BE2C (cell line): Measurements from ENCODE around the gene NCAPD2.

Source experiments
- DNase-seq: peaks from one replicate; pipeline ENCODE4 v3.0.0-alpha.2; 2020
- H3K27me3 ChIP-seq: fragments of 250-450 bp; sonication (Bioruptor Pico); 2 replicates; pipeline ENCODE4 v1.5.1; 2020; ENCODE audit warnings: mild to moderate bottlenecking
- H3K36me3 ChIP-seq: fragments of 250-450 bp; sonication (Bioruptor Pico); 2 replicates; pipeline ENCODE4 v1.5.1; 2020; ENCODE audit warnings: mild to moderate bottlenecking
- H3K4me1 ChIP-seq: fragments of 250-450 bp; sonication (Bioruptor Pico); 2 replicates; pipeline ENCODE4 v1.5.1; 2020
- H3K4me3 ChIP-seq: 2 replicates; pipeline ENCODE4 v1.5.1; 2011; ENCODE audit warnings: low read depth, low read length
- H3K9me3 ChIP-seq: fragments of 250-450 bp; sonication (Bioruptor Pico); 2 replicates; pipeline ENCODE4 v1.5.1; 2020
- TF ChIP-seq, protein P1 (sequence below): IDR thresholded peaks from 2 replicates; pipeline ENCODE4 v1.5.1; 2012; ENCODE audit warnings: mild to moderate bottlenecking, low read depth, low read length

NCAPD2 gene

DNA sequence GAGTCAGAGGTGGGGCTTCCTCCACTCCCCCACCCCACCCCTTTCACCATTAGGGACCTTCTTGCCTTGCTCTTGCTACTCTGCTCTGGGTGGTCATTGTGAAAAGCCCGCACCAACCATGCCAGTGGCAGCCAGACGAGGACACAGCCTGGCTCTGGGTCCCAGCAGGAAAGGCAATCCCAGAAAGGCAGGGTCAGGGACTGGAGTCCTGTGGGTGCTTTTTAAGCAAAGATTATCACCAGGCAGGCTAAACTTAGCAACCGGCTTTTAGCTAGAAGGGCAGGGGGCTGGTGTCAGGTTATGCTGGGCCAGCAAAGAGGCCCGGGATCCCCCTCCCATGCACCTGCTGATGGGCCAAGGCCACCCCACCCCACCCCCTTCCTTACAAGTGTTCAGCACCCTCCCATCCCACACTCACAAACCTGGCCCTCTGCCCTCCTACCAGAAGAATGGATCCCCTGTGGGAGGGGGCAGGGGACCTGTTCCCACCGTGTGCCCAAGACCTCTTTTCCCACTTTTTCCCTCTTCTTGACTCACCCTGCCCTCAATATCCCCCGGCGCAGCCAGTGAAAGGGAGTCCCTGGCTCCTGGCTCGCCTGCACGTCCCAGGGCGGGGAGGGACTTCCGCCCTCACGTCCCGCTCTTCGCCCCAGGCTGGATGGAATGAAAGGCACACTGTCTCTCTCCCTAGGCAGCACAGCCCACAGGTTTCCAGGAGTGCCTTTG is 39.2 kb downstream of the NCAPD2 start:
- TF ChIP-seq, protein P1, sequence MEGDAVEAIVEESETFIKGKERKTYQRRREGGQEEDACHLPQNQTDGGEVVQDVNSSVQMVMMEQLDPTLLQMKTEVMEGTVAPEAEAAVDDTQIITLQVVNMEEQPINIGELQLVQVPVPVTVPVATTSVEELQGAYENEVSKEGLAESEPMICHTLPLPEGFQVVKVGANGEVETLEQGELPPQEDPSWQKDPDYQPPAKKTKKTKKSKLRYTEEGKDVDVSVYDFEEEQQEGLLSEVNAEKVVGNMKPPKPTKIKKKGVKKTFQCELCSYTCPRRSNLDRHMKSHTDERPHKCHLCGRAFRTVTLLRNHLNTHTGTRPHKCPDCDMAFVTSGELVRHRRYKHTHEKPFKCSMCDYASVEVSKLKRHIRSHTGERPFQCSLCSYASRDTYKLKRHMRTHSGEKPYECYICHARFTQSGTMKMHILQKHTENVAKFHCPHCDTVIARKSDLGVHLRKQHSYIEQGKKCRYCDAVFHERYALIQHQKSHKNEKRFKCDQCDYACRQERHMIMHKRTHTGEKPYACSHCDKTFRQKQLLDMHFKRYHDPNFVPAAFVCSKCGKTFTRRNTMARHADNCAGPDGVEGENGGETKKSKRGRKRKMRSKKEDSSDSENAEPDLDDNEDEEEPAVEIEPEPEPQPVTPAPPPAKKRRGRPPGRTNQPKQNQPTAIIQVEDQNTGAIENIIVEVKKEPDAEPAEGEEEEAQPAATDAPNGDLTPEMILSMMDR = no peak
- no peaks in the 10 kb centered on the region for H3K9me3 ChIP-seq
- H3K27me3 ChIP-seq = no peaks in the 10 kb centered on the region
- DNase-seq = peak; percentile 90
- H3K36me3 ChIP-seq = peaks cover 81% of the 10 kb centered on the region
- peaks cover 6% of the 10 kb centered on the region for H3K4me1 ChIP-seq
- H3K4me3 ChIP-seq = peak overlapping the region; percentile 82

DNA sequence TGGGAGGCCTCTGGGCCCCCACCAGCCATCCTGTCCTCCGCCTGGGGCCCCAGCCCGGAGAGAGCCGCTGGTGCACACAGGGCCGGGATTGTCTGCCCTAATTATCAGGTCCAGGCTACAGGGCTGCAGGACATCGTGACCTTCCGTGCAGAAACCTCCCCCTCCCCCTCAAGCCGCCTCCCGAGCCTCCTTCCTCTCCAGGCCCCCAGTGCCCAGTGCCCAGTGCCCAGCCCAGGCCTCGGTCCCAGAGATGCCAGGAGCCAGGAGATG is 39.7 kb downstream of the NCAPD2 start:
- H3K36me3 ChIP-seq = peaks cover 81% of the 10 kb centered on the region
- H3K4me1 ChIP-seq = peaks cover 9% of the 10 kb centered on the region

DNA sequence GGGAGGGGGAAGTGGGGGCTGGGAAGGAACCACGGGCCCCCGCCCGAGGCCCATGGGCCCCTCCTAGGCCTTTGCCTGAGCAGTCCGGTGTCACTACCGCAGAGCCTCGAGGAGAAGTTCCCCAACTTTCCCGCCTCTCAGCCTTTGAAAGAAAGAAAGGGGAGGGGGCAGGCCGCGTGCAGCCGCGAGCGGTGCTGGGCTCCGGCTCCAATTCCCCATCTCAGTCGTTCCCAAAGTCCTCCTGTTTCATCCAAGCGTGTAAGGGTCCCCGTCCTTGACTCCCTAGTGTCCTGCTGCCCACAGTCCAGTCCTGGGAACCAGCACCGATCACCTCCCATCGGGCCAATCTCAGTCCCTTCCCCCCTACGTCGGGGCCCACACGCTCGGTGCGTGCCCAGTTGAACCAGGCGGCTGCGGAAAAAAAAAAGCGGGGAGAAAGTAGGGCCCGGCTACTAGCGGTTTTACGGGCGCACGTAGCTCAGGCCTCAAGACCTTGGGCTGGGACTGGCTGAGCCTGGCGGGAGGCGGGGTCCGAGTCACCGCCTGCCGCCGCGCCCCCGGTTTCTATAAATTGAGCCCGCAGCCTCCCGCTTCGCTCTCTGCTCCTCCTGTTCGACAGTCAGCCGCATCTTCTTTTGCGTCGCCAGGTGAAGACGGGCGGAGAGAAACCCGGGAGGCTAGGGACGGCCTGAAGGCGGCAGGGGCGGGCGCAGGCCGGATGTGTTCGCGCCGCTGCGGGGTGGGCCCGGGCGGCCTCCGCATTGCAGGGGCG is 40.2 kb downstream of the NCAPD2 start, which contains the start of gene GAPDH:
TSS of gene GAPDH (plus strand) at position 595 of the 772 bp plus-strand sequence. CDS start 316 bp downstream, outside the sequence.
- TF ChIP-seq, protein P1 = no peak
- DNase-seq = peak; percentile 95
- Histone ChIP-seq H3K27me3 (no peaks in the 10 kb centered on the region), H3K4me1 (peaks cover 9% of the 10 kb centered on the region), H3K9me3 (no peaks in the 10 kb centered on the region), H3K4me3 (peak within 1 kb of the TSS; percentile 82), H3K36me3 (peaks cover 81% of the 10 kb centered on the region)

More for the DNA sequence above, 39.7 kb downstream of the NCAPD2 start:
- Histone ChIP-seq H3K27me3 (no peaks in the 10 kb centered on the region), H3K9me3 (no peaks in the 10 kb centered on the region), H3K4me3 (peak overlapping the region; percentile 82)
- TF ChIP-seq, protein P1 = no peak
- DNase-seq = no peak

DNA sequence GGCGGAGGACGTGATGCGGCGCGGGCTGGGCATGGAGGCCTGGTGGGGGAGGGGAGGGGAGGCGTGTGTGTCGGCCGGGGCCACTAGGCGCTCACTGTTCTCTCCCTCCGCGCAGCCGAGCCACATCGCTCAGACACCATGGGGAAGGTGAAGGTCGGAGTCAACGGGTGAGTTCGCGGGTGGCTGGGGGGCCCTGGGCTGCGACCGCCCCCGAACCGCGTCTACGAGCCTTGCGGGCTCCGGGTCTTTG is 40.7 kb downstream of the NCAPD2 start:
- no peaks in the 10 kb centered on the region for H3K27me3 ChIP-seq
- TF ChIP-seq, protein P1 = no peak
- H3K36me3 ChIP-seq = peaks cover 76% of the 10 kb centered on the region
- peak overlapping the region; percentile 82 for H3K4me3 ChIP-seq
- DNase-seq = no peak
- peaks cover 10% of the 10 kb centered on the region for H3K4me1 ChIP-seq
- no peaks in the 10 kb centered on the region for H3K9me3 ChIP-seq

DNA sequence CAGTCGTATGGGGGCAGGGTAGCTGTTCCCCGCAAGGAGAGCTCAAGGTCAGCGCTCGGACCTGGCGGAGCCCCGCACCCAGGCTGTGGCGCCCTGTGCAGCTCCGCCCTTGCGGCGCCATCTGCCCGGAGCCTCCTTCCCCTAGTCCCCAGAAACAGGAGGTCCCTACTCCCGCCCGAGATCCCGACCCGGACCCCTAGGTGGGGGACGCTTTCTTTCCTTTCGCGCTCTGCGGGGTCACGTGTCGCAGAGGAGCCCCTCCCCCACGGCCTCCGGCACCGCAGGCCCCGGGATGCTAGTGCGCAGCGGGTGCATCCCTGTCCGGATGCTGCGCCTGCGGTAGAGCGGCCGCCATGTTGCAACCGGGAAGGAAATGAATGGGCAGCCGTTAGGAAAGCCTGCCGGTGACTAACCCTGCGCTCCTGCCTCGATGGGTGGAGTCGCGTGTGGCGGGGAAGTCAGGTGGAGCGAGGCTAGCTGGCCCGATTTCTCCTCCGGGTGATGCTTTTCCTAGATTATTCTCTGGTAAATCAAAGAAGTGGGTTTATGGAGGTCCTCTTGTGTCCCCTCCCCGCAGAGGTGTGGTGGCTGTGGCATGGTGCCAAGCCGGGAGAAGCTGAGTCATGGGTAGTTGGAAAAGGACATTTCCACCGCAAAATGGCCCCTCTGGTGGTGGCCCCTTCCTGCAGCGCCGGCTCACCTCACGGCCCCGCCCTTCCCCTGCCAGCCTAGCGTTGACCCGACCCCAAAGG is 41.2 kb downstream of the NCAPD2 start:
- H3K36me3 ChIP-seq = peaks cover 71% of the 10 kb centered on the region
- peak; percentile 83 for DNase-seq
- H3K4me3 ChIP-seq = peak overlapping the region; percentile 82
- H3K27me3 ChIP-seq = no peaks in the 10 kb centered on the region
- no peaks in the 10 kb centered on the region for H3K9me3 ChIP-seq
- TF ChIP-seq, protein P1 = no peak
- peaks cover 15% of the 10 kb centered on the region for H3K4me1 ChIP-seq

DNA sequence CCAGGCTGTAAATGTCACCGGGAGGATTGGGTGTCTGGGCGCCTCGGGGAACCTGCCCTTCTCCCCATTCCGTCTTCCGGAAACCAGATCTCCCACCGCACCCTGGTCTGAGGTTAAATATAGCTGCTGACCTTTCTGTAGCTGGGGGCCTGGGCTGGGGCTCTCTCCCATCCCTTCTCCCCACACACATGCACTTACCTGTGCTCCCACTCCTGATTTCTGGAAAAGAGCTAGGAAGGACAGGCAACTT is 41.7 kb downstream of the NCAPD2 start:
- DNase-seq = no peak
- H3K36me3 ChIP-seq = peaks cover 66% of the 10 kb centered on the region
- H3K4me1 ChIP-seq = peaks cover 17% of the 10 kb centered on the region
- H3K9me3 ChIP-seq = no peaks in the 10 kb centered on the region
- no peaks in the 10 kb centered on the region for H3K27me3 ChIP-seq
- peak overlapping the region; percentile 82 for H3K4me3 ChIP-seq
- TF ChIP-seq, protein P1 = no peak
